ENCODE measurements around the gene PEPD. TPM values are rescaled to one million over a fixed set of nuclear protein-coding genes. Genes with fewer than 3 reads are reported as not detected.

The PEPD gene
- total and polyA plus RNA-seq, 2 donors (not counting 3 experiments of a cell fraction or from before 2014, with no cell fraction given), result 73.7 to 126 TPM

- Histone ChIP-seq H3K9ac (replicated peaks; ENCODE audit: extremely low read depth, insufficient read depth, low read length) (no peak overlapping the region), H2AFZ (ENCODE audit: low read depth, low read length) (no peak overlapping the region), H3K4me1 (ENCODE audit: control insufficient read depth, extremely low read depth, insufficient read depth, low read length) (peaks cover 6% of the 10 kb centered on the region), H4K20me1 (replicated peaks; ENCODE audit: control insufficient read depth, extremely low read depth, insufficient read depth, low read length) (no peaks in the 10 kb centered on the region), H3K4me2 (ENCODE audit: insufficient read depth, low read length) (no peak overlapping the region), H3K27ac (ENCODE audit: insufficient read depth, low read depth, low read length) (no peak overlapping the region), H3K9me1 (replicated peaks; ENCODE audit: control insufficient read depth, extremely low read depth, insufficient read depth, low read length) (no peaks in the 10 kb centered on the region), H3K79me2 (ENCODE audit: control insufficient read depth, insufficient read depth, low read length) (no peaks in the 10 kb centered on the region), H3K36me3 (ENCODE audit: control insufficient read depth in 2 of 2, extremely low read depth in 1 of 2, insufficient read depth in 2 of 2, low read length in 2 of 2) (no peaks in the 10 kb centered on the region), H3K27me3 (ENCODE audit: control insufficient read depth in 2 of 2, insufficient read depth in 2 of 2, low read length in 2 of 2) (no peaks in the 10 kb centered on the region), H3K4me3 (replicated peaks in 1 of 3; ENCODE audit: insufficient read depth in 1 of 3, low read depth in 1 of 3, low read length in 3 of 3) (no peak overlapping the region), H3K9me3 (replicated peaks; ENCODE audit: control insufficient read depth, insufficient read depth, low read length) (no peaks in the 10 kb centered on the region)
- POLR2A ChIA-PET, result interaction anchor here (0.6 to 1.0 kb wide), 2 partner anchors 91 to 189 kb away, joined by 3 to 7 read pairs; partner anchors contain the start of gene PEPD
- CTCF ChIA-PET, result interaction anchor here (0.6 to 4.5 kb wide), 51 partner anchors 9 to 666 kb away, joined by 3 to 284 read pairs (median 4); partner anchors contain the start of gene PEPD
- intact Hi-C loops (cut with micrococcal nuclease) (loop anchor here (1.0 to 10.0 kb wide), 4 partner anchors 91 to 564 kb away; partner anchors contain the start of gene PEPD), dilution Hi-C loops (cut with MboI; ENCODE audit: extremely low pct_ligation_motif_present, low sequenced_read_pairs) (no loop called here)
- peak; percentile 65 for DNase-seq (ENCODE audit: low read depth, low spot score)
- FAIRE-seq, result peak; percentile 84
- TF ChIP-seq EZH2 (IDR thresholded peaks at IDR 0.05; ENCODE audit: borderline replicate concordance, low read depth, low read length, severe bottlenecking) (no peak), CTCF (IDR thresholded peaks at IDR 0.05; ENCODE audit: extremely low read depth in 1 of 2, insufficient read depth in 1 of 2, low read depth in 1 of 2, low read length in 2 of 2) (peak; percentile 73 to 91), MYC (IDR thresholded peaks at IDR 0.05; ENCODE audit: low read depth, low read length) (peak; percentile 31), POLR2A (IDR thresholded peaks at IDR 0.05; ENCODE audit: low read depth, low read length) (no peak), POLR2AphosphoS5 (IDR thresholded peaks at IDR 0.05; ENCODE audit: insufficient read depth, low read depth, low read length) (no peak), MAX (IDR thresholded peaks at IDR 0.05; ENCODE audit: insufficient read depth, insufficient read length) (no peak), JUN (IDR thresholded peaks at IDR 0.05; ENCODE audit: borderline replicate concordance, insufficient read depth, insufficient read length, low read depth) (no peak), GATA2 (IDR thresholded peaks at IDR 0.05; ENCODE audit: insufficient read depth, insufficient read length, low read depth, low read length) (no peak), FOS (IDR thresholded peaks at IDR 0.05; ENCODE audit: borderline replicate concordance, insufficient read depth, low read length) (no peak)
- no TSS peak for BruUV-seq (replicated peaks)
Observed at GRCh38 chr19:33430674-33431277, 90.8 kb downstream of the PEPD start.
